Measurements from ENCODE around the gene CDC45.

Gene CDC45

GRCh38 chr22:19540394-19540793 is 60.7 kb downstream of the CDC45 start:
- ChIA-PET CTCF (no interaction called here), POLR2A (interaction anchor here (1.2 kb wide), 1 partner anchor 61 kb away, joined by 4 read pairs; the partner anchor contains the start of gene CDC45)
- H3K4me1 ChIP-seq (ENCODE audit: control insufficient read depth, insufficient read depth, low read length), result no peaks in the 10 kb centered on the region
- H3K27ac ChIP-seq (ENCODE audit: extremely low read depth, low read depth, low read length), result no peak overlapping the region
- H3K9me3 ChIP-seq (ENCODE audit: control insufficient read depth, insufficient read depth, low read depth, low read length), result no peaks in the 10 kb centered on the region
- TF ChIP-seq PATZ1 (tag by site-specific recombination; IDR thresholded peaks at IDR 0.05) (no peak), ZNF548 (tag by site-specific recombination; IDR thresholded peaks at IDR 0.05) (no peak), ZNF624 (tag by site-specific recombination; IDR thresholded peaks at IDR 0.05) (no peak), ZNF701 (tag by site-specific recombination; IDR thresholded peaks at IDR 0.05) (no peak), ZNF521 (tag by site-specific recombination; IDR thresholded peaks at IDR 0.05) (no peak), ZNF202 (tag by site-specific recombination; IDR thresholded peaks at IDR 0.05; ENCODE audit: borderline replicate concordance) (no peak), PRDM4 (tag by site-specific recombination; IDR thresholded peaks at IDR 0.05) (no peak), ZNF629 (tag by site-specific recombination; IDR thresholded peaks at IDR 0.05) (no peak), ZNF423 (tag by site-specific recombination; IDR thresholded peaks at IDR 0.05) (no peak)
- H3K4me3 ChIP-seq (ENCODE audit: low read depth, low read length), result no peak overlapping the region
- H3K36me3 ChIP-seq (ENCODE audit: control insufficient read depth in 2 of 2, insufficient read depth in 1 of 2, low read length in 2 of 2), result no peaks in the 10 kb centered on the region

GRCh38 chr22:19543970-19544708 is 64.4 kb downstream of the CDC45 start:
- Histone ChIP-seq H3K4me1 (ENCODE audit: control insufficient read depth, insufficient read depth, low read length) (no peaks in the 10 kb centered on the region), H3K27ac (ENCODE audit: extremely low read depth, low read depth, low read length) (no peak overlapping the region), H3K4me3 (ENCODE audit: low read depth, low read length) (no peak overlapping the region), H3K36me3 (ENCODE audit: control insufficient read depth in 2 of 2, insufficient read depth in 1 of 2, low read length in 2 of 2) (no peaks in the 10 kb centered on the region), H3K9me3 (ENCODE audit: control insufficient read depth, insufficient read depth, low read depth, low read length) (no peaks in the 10 kb centered on the region)
- TF ChIP-seq ZFHX2 (tag by site-specific recombination; conservative IDR thresholded peaks at IDR 0.05), result peak; percentile 70
- TF ChIP-seq ZNF610 (tag by site-specific recombination; IDR thresholded peaks at IDR 0.05; ENCODE audit: borderline replicate concordance), result no peak
- peak; percentile 54; the same call in 1 of the 2 replicates for TF ChIP-seq EGR2 (tag by site-specific recombination; IDR thresholded peaks at IDR 0.05; ENCODE audit: low read depth)
- POLR2A ChIA-PET, result no interaction called here
- CTCF ChIA-PET, result no interaction called here

GRCh38 chr22:19545935-19546207 is 66.2 kb downstream of the CDC45 start:
- ChIA-PET CTCF (no interaction called here), POLR2A (no interaction called here)
- no peaks in the 10 kb centered on the region for H3K4me1 ChIP-seq (ENCODE audit: control insufficient read depth, insufficient read depth, low read length)
- no peaks in the 10 kb centered on the region for H3K9me3 ChIP-seq (ENCODE audit: control insufficient read depth, insufficient read depth, low read depth, low read length)
- no peak overlapping the region for H3K4me3 ChIP-seq (ENCODE audit: low read depth, low read length)
- H3K27ac ChIP-seq (ENCODE audit: extremely low read depth, low read depth, low read length), result no peak overlapping the region
- H3K36me3 ChIP-seq (ENCODE audit: control insufficient read depth in 2 of 2, insufficient read depth in 1 of 2, low read length in 2 of 2), result no peaks in the 10 kb centered on the region
- TF ChIP-seq ZNF501 (tag by site-specific recombination; IDR thresholded peaks at IDR 0.05) (no peak), ZNF311 (tag by site-specific recombination; IDR thresholded peaks at IDR 0.05; ENCODE audit: borderline replicate concordance) (no peak), ZNF600 (tag by site-specific recombination; IDR thresholded peaks at IDR 0.05) (no peak), ZBTB7A (tag by site-specific recombination; IDR thresholded peaks at IDR 0.05; ENCODE audit: low read depth) (no peak), ZNF174 (tag by site-specific recombination; IDR thresholded peaks at IDR 0.05) (no peak), PATZ1 (tag by site-specific recombination; IDR thresholded peaks at IDR 0.05) (no peak), ZNF114 (tag by site-specific recombination; IDR thresholded peaks at IDR 0.05) (no peak), KLF16 (tag by site-specific recombination; IDR thresholded peaks at IDR 0.05) (no peak), KLF8 (tag by site-specific recombination; IDR thresholded peaks at IDR 0.05) (no peak), ZNF518A (tag by site-specific recombination; conservative IDR thresholded peaks at IDR 0.05; ENCODE audit: low read depth) (no peak)

All from HEK293 (cell line).